ENCODE measurements around the gene ANKRD60.

ANKRD60 gene

DNA sequence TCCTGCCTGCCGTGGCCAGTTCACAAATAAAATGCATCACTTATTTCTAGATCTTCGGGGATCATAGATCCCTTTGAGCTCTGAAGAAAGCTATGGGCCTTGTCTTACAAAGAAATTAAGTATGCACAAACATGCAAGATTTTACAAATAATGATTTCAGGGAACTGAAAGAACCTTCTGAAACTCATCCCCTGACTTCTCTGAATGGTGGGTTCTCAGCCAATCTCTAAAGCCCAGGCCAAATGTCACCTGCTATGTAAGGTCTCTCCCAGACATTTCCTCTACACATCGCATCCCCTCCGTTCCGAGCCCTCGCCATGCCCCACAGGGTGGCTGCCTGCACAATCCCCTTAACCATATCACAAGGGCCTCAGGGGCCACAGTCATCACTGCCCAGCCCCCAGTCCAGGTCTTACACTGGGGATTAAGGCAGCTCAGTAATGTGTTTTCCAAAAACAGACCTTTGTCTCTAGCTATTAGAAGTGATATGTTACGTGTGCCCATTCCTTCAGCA lies 16.1 kb upstream of the ANKRD60 start:
- no peak for DNase-seq (ENCODE audit: low read depth)

DNA sequence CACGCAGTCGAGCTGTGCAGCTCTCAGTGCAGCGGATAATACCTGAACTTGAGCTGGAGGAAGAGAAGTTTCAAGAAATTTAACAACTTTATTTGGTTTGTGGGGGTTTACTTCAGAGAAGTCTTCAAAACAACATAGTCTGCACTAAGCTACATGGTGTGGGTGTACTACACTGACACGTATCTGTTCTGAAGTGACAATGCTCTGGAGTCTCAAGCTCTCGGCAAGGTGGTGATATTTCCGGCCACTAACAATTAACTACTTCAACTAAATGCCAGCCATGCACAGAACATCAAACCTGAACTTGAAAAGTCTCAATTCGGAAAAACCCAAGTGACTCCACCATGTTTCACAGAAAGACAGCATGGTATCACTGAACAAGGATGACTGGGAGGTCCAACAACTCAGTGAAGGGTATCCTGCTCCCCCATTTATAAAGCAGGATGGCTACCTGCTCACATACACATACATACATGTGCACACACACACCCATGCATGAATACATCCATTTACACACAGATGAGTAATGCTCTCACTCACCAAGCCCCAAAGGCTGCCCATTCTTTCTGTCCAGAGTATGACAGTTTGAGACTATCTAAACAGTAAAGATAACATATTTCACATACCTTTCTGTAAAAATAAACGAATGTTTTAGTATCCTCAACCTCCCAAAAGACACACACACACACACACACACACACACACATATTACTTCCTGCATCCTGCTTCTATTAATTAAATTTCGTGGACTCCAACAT lies 15.4 kb upstream of the ANKRD60 start:
- no peak for DNase-seq (ENCODE audit: low read depth)

DNA sequence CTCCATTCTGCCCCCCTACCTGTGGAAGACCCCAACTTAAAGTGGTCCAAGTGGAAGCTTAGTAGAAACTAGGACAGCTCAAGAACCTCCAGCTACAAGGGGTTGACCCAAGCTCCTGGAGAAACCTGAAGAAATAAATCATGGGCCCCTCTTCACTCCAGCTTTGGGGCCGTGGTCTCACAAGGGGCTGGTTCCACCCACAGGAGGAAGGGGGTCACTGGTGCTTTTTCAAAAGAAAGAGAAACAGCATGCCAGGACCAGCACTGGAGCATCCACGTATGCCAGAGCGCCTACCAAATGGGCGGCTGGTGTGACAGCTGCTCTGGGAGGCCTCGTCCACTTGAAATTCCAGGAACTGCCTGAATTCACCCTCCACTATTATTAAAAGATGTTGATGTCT lies 14.4 kb upstream of the ANKRD60 start:
- DNase-seq (ENCODE audit: low read depth), result no peak

DNA sequence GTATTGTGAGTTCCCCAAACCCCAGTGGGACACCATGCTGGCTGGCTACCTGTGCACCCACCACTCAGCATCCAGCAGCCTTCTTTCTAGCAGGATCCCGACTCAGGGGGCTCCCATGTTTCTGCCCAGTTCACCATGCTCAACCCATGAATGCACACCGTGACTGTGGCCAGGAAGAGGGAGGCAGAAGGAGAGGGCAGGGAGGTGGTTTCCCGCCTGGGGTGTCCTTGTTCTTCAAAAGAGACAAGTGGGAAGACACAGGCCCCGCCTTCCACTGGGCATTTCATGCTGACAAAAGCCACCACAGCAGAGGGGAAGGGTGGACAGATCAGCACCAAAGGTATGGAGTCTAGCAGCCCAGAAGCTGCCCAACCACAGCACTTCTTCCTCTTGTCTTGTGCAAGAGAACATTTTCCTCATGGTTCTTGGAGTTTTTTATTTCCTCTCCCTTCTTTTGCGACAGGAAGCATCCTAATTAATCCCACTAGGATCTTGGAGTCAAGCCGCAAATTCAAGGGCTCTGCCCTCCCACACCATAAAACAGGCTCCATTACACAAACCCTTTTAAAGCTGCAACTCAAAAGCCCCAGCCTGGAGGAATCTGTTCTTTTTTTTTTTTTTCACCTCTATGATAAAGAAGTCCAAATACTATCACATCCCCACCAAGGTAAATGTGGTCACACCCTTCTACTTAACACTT lies 13.5 kb upstream of the ANKRD60 start:
- no peak for DNase-seq (ENCODE audit: low read depth)

GRCh38 chr20:58240471-58240870 lies 12.0 kb upstream of the ANKRD60 start:
- no peak for DNase-seq (ENCODE audit: low read depth)

- no peak for DNase-seq (ENCODE audit: low read depth)
These were observed 10.8 kb upstream of the ANKRD60 start for GRCh38 chr20:58239216-58239615.

DNA sequence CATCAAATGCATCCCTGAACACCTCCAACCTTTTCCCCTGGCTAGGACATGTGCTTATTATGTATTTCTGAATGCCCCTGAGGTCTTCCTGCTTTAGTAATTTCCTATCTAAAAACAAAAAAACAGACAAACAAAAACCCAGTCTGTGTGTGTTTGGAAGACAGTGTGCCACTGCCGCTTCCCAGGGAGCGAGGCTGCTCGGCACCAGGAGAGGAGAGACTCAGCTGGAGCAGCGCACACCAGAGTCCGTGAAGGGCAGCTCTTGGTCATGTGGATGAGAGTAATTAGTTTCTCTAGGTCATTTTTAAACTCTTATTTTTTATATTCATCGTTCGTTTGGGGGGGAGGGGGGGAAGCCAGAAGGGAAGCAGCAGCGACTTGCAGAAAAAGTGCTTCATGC lies 10.0 kb upstream of the ANKRD60 start:
- DNase-seq (ENCODE audit: low read depth), result no peak

DNA sequence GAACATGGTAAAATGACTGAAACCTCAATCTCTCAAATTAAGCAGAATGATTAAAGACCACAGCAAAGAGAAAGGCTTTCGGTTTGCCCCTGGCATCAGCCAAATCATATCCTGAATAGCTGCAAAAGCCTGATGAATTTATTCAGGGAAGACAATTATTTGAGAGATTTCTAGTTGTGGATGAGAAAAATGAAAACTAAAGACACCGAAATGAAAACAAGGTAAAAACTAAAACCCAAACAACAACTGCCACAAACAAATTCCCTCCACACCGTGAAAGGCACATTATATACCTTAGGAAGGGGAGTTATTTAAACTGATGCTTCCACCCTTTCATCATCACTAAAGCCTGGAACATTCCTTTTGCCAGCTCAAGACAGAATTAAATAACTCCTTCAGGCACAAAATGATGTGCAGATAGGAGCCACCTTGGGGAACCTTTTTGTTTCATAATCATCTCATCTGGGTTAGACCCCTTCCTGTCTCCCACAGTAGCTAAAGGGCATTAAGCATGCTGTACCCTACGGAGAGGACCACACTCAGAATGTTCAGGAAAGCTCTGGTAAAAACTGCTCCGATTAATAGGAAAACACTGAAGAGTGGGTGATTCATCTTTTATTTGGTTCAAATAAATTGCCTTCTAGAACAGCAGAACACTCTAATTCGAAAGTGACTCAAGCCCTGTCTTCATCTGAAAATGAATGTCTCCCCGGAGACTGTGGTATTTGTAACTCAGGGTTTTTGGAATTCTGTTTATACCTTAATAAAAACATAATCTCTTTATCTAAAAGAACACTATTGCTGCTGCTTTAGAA lies 9.1 kb upstream of the ANKRD60 start:
- DNase-seq (ENCODE audit: low read depth), result no peak

- DNase-seq (ENCODE audit: low read depth), result peak; percentile 29
These were observed 8.3 kb upstream of the ANKRD60 start for GRCh38 chr20:58236612-58237317.

DNA sequence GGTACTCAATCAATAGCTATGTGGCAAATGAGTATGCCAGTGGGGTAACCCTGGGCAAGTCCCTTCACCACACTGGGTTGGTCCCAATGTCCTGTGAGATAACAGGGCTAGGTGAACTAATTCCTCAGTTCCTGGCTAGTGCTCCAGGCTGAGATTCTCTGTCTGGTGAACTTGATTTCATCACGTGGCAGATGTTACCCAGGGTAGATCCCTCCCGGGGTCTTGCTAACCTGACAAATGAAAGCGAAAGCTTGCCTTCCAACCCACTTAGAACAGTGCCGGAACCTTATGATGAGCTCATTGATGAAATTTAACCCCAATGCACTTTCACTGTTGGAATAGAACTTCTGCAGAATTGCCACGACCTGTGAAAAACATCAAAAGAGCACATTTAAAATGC lies 6.6 kb upstream of the ANKRD60 start:
- no peak for DNase-seq (ENCODE audit: low read depth)

DNA sequence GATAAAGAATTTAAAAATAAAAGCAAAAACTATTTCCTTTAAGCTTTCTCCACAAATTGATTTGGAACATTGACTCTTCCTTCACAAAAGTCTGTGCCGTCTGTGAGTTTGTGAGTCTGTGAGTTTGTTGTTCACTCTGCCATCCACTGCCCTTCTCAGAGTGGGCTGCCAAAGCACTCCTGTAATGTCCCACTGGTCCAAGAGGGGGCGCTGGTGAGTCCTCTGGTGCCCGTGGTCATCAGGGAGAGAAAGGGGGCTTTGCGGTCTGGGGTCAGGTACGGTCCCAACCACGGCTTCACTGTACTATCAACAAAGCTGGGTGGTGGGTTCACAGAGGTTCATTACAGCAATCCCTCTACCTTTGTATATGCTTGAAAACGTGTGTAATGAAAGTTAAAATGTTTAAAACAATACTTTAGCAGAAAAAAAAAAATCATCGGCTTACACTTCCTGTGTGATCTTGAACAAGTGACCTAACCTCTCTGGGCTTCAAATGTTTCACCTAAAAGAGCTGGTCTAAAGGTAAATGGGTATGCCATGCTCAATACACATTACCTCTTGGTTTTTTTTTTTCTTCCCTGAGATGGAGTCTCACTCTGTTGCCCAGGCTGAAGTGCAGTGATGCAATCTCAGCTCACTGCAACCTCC lies 5.6 kb upstream of the ANKRD60 start:
- DNase-seq (ENCODE audit: low read depth), result no peak

DNA sequence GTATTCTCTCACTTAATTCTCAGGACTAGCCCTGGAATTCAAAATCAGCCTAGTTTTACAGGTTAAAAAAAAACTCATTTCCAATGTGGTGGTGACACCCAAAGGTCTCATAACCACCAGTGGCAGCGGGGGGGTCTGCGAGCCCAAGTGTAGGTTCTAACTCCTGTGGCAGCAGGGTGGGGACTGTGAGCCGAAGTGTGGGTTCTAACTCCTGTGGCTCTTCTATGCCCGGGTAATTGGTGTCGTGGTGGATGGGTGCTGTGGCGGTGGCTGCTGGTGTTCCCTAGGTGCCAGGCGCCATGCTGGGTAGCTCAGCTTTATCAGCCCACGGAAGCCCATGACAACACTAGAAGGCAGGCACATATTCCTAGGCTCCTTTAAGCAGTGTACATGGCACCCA lies 4.9 kb upstream of the ANKRD60 start:
- DNase-seq (ENCODE audit: low read depth), result no peak

- no peak for DNase-seq (ENCODE audit: low read depth)
These were observed 3.2 kb upstream of the ANKRD60 start for GRCh38 chr20:58231683-58232082.

GRCh38 chr20:58229198-58229798 lies 845 bp upstream of the ANKRD60 start:
- no peak for DNase-seq (ENCODE audit: low read depth)

DNA sequence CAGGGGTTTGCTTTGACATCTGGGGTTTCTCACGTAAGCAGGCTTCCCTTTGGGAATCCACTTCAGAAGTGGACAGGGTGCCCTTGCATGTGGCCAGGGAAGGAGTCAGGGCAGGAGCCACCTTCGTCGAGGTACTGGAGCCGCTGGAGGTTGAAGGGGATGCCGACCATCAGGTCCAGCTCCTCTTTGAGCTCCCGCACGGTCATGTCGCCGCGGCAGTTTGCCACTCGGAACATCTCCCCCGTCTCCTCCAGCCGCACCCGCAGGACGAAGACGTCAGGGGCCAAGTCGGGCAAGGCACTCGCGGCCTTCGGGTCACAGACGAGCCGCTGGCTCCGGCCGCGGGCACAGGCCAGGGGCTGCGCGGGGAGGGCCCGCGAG lies 360 bp downstream of the ANKRD60 start:
- no peak for DNase-seq (ENCODE audit: low read depth)

DNA sequence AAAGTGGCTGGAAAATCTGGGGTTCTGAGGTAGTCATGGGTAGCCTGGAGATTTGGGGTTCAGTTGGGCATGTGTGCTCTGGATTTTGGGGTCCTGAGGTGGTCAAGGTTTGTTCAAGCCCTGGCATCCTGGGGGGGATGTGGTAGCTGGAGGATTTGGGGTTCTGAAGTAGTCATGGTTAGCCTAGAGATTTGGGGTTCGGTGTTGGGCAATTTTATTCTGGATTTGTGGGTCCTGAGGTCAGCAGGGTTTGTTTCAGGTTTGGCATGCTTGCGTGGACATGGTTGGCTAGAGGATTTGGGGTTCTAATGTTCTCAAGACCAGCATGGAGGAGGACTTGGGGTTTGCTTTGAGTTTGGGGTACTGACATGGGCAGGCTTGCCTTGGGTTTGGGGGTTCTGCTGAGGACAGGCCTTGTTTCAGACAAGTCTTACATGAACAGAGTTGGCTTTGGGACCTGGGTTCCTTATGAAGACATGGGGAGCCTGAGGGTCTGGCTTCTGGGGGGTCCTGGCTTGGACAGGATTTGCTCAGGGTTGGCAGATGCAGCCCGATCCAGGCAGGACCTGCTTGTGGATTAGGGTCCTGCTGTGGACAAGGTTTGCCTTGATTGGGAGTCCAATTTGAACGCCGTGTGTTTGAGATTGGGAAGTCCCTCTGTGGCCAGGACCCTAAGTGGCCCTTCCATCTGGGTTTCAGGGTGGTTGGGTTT lies 906 bp downstream of the ANKRD60 start:
- no peak for DNase-seq (ENCODE audit: low read depth)

DNA sequence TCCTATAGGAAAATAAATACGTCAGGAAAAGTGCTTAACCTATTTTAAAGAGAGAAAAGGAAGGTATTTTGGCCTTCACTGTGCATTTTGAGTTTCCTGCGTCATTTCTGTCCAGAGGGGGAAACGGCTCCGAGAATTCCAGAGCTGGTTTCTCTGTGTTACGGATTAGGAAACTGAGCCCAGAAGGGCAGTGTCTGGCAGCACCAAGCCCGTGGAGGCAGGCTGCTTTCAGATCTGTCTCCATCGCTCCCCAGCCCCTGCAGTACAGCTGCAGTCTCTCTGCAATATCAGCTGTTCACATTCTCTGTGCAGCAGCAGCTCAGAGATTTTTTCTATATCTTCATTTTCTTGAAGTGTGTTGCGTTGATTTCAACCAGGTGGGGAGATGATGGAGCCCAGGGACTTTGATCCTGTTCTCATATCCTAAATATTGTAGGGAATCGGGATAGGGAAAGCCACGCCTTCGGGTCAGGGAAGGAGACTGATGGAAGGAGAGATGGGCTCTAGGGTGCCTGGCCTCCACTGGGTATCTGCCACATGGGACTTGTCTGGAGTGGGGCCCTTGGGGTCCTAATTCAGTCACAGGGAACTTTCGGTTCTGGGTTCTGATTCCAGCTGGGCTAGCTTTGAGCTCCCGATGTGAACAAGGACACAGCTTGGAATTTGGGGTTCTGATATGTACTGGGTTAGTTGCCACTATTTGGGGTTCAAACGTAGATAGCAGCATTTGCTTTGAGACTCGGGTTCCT lies 2.8 kb downstream of the ANKRD60 start:
- no peak for DNase-seq (ENCODE audit: low read depth)

DNA sequence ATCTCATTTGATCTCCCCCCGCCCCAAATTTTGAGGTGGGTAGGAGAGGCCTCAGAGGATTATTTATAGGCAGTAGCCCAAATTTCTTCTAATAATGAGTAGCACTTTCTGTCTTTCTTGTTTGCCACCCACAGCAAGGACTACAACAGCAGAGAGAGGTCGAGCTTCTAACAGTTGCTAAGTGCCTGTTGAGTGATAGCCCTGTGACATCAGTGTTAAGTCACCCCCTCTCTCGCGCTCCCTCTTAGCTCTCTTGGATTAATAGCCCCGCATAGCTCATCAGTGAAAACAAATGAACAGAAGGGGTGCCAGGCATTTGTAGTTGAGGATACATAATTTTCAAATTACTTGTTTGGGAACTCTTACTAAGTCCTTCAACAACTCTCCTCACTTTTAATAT lies 3.5 kb downstream of the ANKRD60 start:
- no peak for DNase-seq (ENCODE audit: low read depth)

DNA sequence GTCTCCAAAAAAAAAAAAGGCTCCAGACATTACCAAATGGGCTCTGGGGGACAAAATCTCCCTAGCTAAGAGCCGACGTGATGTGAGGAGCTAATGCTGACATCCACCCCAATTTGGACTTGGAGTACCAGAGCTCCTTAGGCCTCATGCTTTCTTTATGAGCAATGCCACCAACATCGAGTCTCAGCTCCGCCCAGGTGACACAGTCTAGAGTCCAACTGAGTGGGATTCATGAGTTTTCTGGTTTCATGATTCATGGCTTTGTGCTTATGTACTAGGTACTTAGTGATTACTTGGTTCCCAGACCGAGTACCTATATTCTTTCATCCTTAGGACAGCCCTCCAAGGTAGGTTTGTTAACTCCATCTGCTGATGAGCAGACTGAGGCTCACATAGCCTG lies 4.4 kb downstream of the ANKRD60 start:
- DNase-seq (ENCODE audit: low read depth), result no peak
